IPS-20b (cell line): ENCODE measurements around the gene ANO9.

Experiments used
- H3K27ac ChIP-seq: one replicate; pipeline ENCODE4 v1.5.1; 2013; ENCODE audit warnings: low read length
- H3K27me3 ChIP-seq: 2 replicates; pipeline ENCODE4 v1.6.1; 2013; ENCODE audit warnings: mild to moderate bottlenecking, low read length, inconsistent platforms; ENCODE audit not compliant: insufficient read depth
- H3K36me3 ChIP-seq: 2 replicates; pipeline ENCODE4 v1.6.1; 2013; ENCODE audit warnings: low read depth, mild to moderate bottlenecking, inconsistent platforms, low read length, moderate library complexity; ENCODE audit not compliant: insufficient read depth
- H3K4me1 ChIP-seq: 2 replicates; pipeline ENCODE4 v1.6.1; 2013; ENCODE audit warnings: mild to moderate bottlenecking, control low read depth, inconsistent platforms, low read length, moderate library complexity; ENCODE audit not compliant: insufficient read depth
- H3K4me3 ChIP-seq: 2 replicates; pipeline ENCODE4 v1.5.1; 2013; ENCODE audit warnings: mild to moderate bottlenecking, low read length, inconsistent platforms
- H3K9ac ChIP-seq: 2 replicates; pipeline ENCODE4 v1.6.1; 2013; ENCODE audit warnings: low read depth, mild to moderate bottlenecking, inconsistent platforms, low read length, moderate library complexity
- H3K9me3 ChIP-seq: 2 replicates; pipeline ENCODE4 v1.6.1; 2013; ENCODE audit warnings: mild to moderate bottlenecking, low read depth, low read length, inconsistent platforms; ENCODE audit not compliant: insufficient read depth

ANO9 gene

GRCh38 chr11:479311-479710, 37.5 kb upstream of the ANO9 start:
- no peaks in the 10 kb centered on the region; the same call in 1 of the 2 replicates for H3K4me1 ChIP-seq
- no peak overlapping the region for H3K4me3 ChIP-seq
- H3K27ac ChIP-seq = no peak overlapping the region
- H3K9me3 ChIP-seq = no peaks in the 10 kb centered on the region
- H3K9ac ChIP-seq = no peak overlapping the region
- H3K27me3 ChIP-seq = no peaks in the 10 kb centered on the region
- peaks cover 8% of the 10 kb centered on the region for H3K36me3 ChIP-seq

GRCh38 chr11:477052-477715, 35.4 kb upstream of the ANO9 start:
- H3K9ac ChIP-seq = no peak overlapping the region
- H3K4me1 ChIP-seq = no peaks in the 10 kb centered on the region; the same call in 1 of the 2 replicates
- H3K27ac ChIP-seq = no peak overlapping the region
- no peak overlapping the region for H3K4me3 ChIP-seq
- H3K36me3 ChIP-seq = peaks cover 8% of the 10 kb centered on the region
- no peaks in the 10 kb centered on the region for H3K27me3 ChIP-seq
- no peaks in the 10 kb centered on the region for H3K9me3 ChIP-seq

GRCh38 chr11:476416-476815, 34.6 kb upstream of the ANO9 start:
- no peaks in the 10 kb centered on the region for H3K27me3 ChIP-seq
- H3K36me3 ChIP-seq = peaks cover 8% of the 10 kb centered on the region
- H3K9ac ChIP-seq = no peak overlapping the region
- no peak overlapping the region for H3K4me3 ChIP-seq
- H3K9me3 ChIP-seq = no peaks in the 10 kb centered on the region
- H3K27ac ChIP-seq = no peak overlapping the region
- H3K4me1 ChIP-seq = no peaks in the 10 kb centered on the region; the same call in 1 of the 2 replicates

GRCh38 chr11:475941-476340, 34.1 kb upstream of the ANO9 start:
- Histone ChIP-seq H3K27me3 (no peaks in the 10 kb centered on the region), H3K4me1 (no peaks in the 10 kb centered on the region; the same call in 1 of the 2 replicates), H3K9me3 (no peaks in the 10 kb centered on the region), H3K4me3 (no peak overlapping the region), H3K9ac (no peak overlapping the region), H3K27ac (no peak overlapping the region), H3K36me3 (peaks cover 8% of the 10 kb centered on the region)

GRCh38 chr11:474914-475506, 33.2 kb upstream of the ANO9 start:
- Histone ChIP-seq H3K27me3 (no peaks in the 10 kb centered on the region), H3K4me1 (no peaks in the 10 kb centered on the region; the same call in 1 of the 2 replicates), H3K4me3 (no peak overlapping the region), H3K36me3 (peaks cover 8% of the 10 kb centered on the region), H3K9me3 (no peaks in the 10 kb centered on the region), H3K9ac (no peak overlapping the region), H3K27ac (no peak overlapping the region)

GRCh38 chr11:473962-474785, 32.4 kb upstream of the ANO9 start:
- peaks cover 3% of the 10 kb centered on the region; the same call in 1 of the 2 replicates for H3K4me1 ChIP-seq
- no peaks in the 10 kb centered on the region for H3K9me3 ChIP-seq
- no peak overlapping the region for H3K4me3 ChIP-seq
- no peaks in the 10 kb centered on the region for H3K27me3 ChIP-seq
- no peak overlapping the region for H3K27ac ChIP-seq
- peaks cover 8% of the 10 kb centered on the region; the same call in 1 of the 2 replicates for H3K36me3 ChIP-seq
- no peak overlapping the region for H3K9ac ChIP-seq

- Histone ChIP-seq H3K36me3 (peaks cover 8% of the 10 kb centered on the region; the same call in 1 of the 2 replicates), H3K9me3 (no peaks in the 10 kb centered on the region), H3K4me1 (peaks cover 3% of the 10 kb centered on the region; the same call in 1 of the 2 replicates), H3K4me3 (no peak overlapping the region), H3K27me3 (no peaks in the 10 kb centered on the region), H3K9ac (no peak overlapping the region), H3K27ac (no peak overlapping the region)
Measured at GRCh38 chr11:473415-473814, 31.6 kb upstream of the ANO9 start.

- Histone ChIP-seq H3K9me3 (no peaks in the 10 kb centered on the region), H3K27ac (no peak overlapping the region), H3K27me3 (no peaks in the 10 kb centered on the region), H3K9ac (no peak overlapping the region), H3K4me3 (no peak overlapping the region), H3K4me1 (peaks cover 3% of the 10 kb centered on the region; the same call in 1 of the 2 replicates), H3K36me3 (peaks cover 8% of the 10 kb centered on the region; the same call in 1 of the 2 replicates)
Measured at GRCh38 chr11:472816-473215, 31.0 kb upstream of the ANO9 start.

- no peak overlapping the region for H3K4me3 ChIP-seq
- H3K9ac ChIP-seq = no peak overlapping the region
- H3K36me3 ChIP-seq = peaks cover 8% of the 10 kb centered on the region; the same call in 1 of the 2 replicates
- H3K4me1 ChIP-seq = peaks cover 3% of the 10 kb centered on the region; the same call in 1 of the 2 replicates
- no peaks in the 10 kb centered on the region for H3K9me3 ChIP-seq
- no peaks in the 10 kb centered on the region for H3K27me3 ChIP-seq
- H3K27ac ChIP-seq = no peak overlapping the region
Measured at GRCh38 chr11:472272-472671, 30.5 kb upstream of the ANO9 start.

GRCh38 chr11:471468-472145, 29.8 kb upstream of the ANO9 start:
- no peak overlapping the region for H3K4me3 ChIP-seq
- peaks cover 3% of the 10 kb centered on the region; the same call in 1 of the 2 replicates for H3K4me1 ChIP-seq
- no peaks in the 10 kb centered on the region for H3K9me3 ChIP-seq
- no peak overlapping the region for H3K9ac ChIP-seq
- H3K36me3 ChIP-seq = peaks cover 8% of the 10 kb centered on the region; the same call in 1 of the 2 replicates
- H3K27me3 ChIP-seq = no peaks in the 10 kb centered on the region
- no peak overlapping the region for H3K27ac ChIP-seq
